ENCODE data around the gene PPP1R11. TPM values are rescaled to one million over a fixed set of nuclear protein-coding genes. Genes with fewer than 3 reads are reported as not detected.

PPP1R11 gene
- polyA plus RNA-seq, 1 donor (not counting 4 experiments of a cell fraction or from before 2014, with no cell fraction given) = 58.0 TPM

GRCh38 chr6:30100154-30100553, 33.2 kb downstream of the PPP1R11 start:
- H3K4me1 ChIP-seq (ENCODE audit: control insufficient read depth, extremely low read depth, insufficient read depth, low read length) = peaks cover 39% of the 10 kb centered on the region
- no peaks in the 10 kb centered on the region for H4K20me1 ChIP-seq (ENCODE audit: control insufficient read depth, extremely low read depth, insufficient read depth, low read length)
- no peaks in the 10 kb centered on the region for H3K9me3 ChIP-seq (ENCODE audit: control insufficient read depth, low read depth, low read length)
- no peak for DNase-seq (ENCODE audit: low read depth, low spot score)
- H3K79me2 ChIP-seq (ENCODE audit: control insufficient read depth, insufficient read depth, low read length) = no peaks in the 10 kb centered on the region
- H3K4me3 ChIP-seq (ENCODE audit: control insufficient read depth in 2 of 3, extremely low read depth in 1 of 3, insufficient read depth in 2 of 3, low read depth in 1 of 3, low read length in 3 of 3) = peak overlapping the region in 2 of 3 experiments; percentile 50 to 80
- peak overlapping the region; percentile 73 for H3K9ac ChIP-seq (ENCODE audit: control insufficient read depth, extremely low read depth, insufficient read depth, low read length)
- H3K36me3 ChIP-seq (ENCODE audit: control insufficient read depth in 2 of 2, extremely low read depth in 1 of 2, insufficient read depth in 2 of 2, low read length in 2 of 2) = no peaks in the 10 kb centered on the region
- dilution Hi-C loops (cut with MboI; ENCODE audit: extremely low pct_ligation_motif_present, low sequenced_read_pairs) = no loop called here
- H2AFZ ChIP-seq (ENCODE audit: control insufficient read depth, low read length) = peak overlapping the region; percentile 76
- no peak overlapping the region for H3K27ac ChIP-seq (ENCODE audit: control insufficient read depth, insufficient read depth, low read length)
- no peaks in the 10 kb centered on the region for H3K9me1 ChIP-seq (ENCODE audit: control insufficient read depth, extremely low read depth, insufficient read depth, low read length)
- H3K4me2 ChIP-seq (ENCODE audit: control insufficient read depth, extremely low read depth, insufficient read depth, low read depth, low read length) = peak overlapping the region; percentile 99
- TF ChIP-seq EZH2 (IDR thresholded peaks at IDR 0.05; ENCODE audit: low read length) = no peak
- TF ChIP-seq, protein P1, sequence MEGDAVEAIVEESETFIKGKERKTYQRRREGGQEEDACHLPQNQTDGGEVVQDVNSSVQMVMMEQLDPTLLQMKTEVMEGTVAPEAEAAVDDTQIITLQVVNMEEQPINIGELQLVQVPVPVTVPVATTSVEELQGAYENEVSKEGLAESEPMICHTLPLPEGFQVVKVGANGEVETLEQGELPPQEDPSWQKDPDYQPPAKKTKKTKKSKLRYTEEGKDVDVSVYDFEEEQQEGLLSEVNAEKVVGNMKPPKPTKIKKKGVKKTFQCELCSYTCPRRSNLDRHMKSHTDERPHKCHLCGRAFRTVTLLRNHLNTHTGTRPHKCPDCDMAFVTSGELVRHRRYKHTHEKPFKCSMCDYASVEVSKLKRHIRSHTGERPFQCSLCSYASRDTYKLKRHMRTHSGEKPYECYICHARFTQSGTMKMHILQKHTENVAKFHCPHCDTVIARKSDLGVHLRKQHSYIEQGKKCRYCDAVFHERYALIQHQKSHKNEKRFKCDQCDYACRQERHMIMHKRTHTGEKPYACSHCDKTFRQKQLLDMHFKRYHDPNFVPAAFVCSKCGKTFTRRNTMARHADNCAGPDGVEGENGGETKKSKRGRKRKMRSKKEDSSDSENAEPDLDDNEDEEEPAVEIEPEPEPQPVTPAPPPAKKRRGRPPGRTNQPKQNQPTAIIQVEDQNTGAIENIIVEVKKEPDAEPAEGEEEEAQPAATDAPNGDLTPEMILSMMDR (optimal IDR thresholded peaks at IDR 0.05 in 1 of 3, IDR thresholded peaks at IDR 0.05 in 1 of 3, conservative IDR thresholded peaks at IDR 0.05 in 1 of 3; ENCODE audit: extremely low read depth in 1 of 3, insufficient read depth in 2 of 3, low read length in 3 of 3) = no peak
- no peaks in the 10 kb centered on the region for H3K27me3 ChIP-seq (ENCODE audit: control insufficient read depth, extremely low read depth, insufficient read depth, low read length)
- FAIRE-seq = no peak

GRCh38 chr6:30100585-30101443, 33.8 kb downstream of the PPP1R11 start:
- Histone ChIP-seq H2AFZ (ENCODE audit: control insufficient read depth, low read length) (peak overlapping the region; percentile 82), H4K20me1 (ENCODE audit: control insufficient read depth, extremely low read depth, insufficient read depth, low read length) (no peaks in the 10 kb centered on the region), H3K79me2 (ENCODE audit: control insufficient read depth, insufficient read depth, low read length) (no peaks in the 10 kb centered on the region), H3K4me1 (ENCODE audit: control insufficient read depth, extremely low read depth, insufficient read depth, low read length) (peaks cover 34% of the 10 kb centered on the region), H3K4me2 (ENCODE audit: control insufficient read depth, extremely low read depth, insufficient read depth, low read depth, low read length) (peak overlapping the region; percentile 99), H3K27ac (ENCODE audit: control insufficient read depth, insufficient read depth, low read length) (peak overlapping the region; percentile 66), H3K36me3 (ENCODE audit: control insufficient read depth in 2 of 2, extremely low read depth in 1 of 2, insufficient read depth in 2 of 2, low read length in 2 of 2) (no peaks in the 10 kb centered on the region), H3K9me1 (ENCODE audit: control insufficient read depth, extremely low read depth, insufficient read depth, low read length) (no peaks in the 10 kb centered on the region), H3K4me3 (ENCODE audit: control insufficient read depth in 2 of 3, extremely low read depth in 1 of 3, insufficient read depth in 2 of 3, low read depth in 1 of 3, low read length in 3 of 3) (peak overlapping the region; percentile 39 to 80 (median 50)), H3K27me3 (ENCODE audit: control insufficient read depth, extremely low read depth, insufficient read depth, low read length) (no peaks in the 10 kb centered on the region), H3K9me3 (ENCODE audit: control insufficient read depth, low read depth, low read length) (no peaks in the 10 kb centered on the region), H3K9ac (ENCODE audit: control insufficient read depth, extremely low read depth, insufficient read depth, low read length) (peak overlapping the region; percentile 73)
- no peak for FAIRE-seq
- TF ChIP-seq, protein P1 (optimal IDR thresholded peaks at IDR 0.05 in 1 of 3, IDR thresholded peaks at IDR 0.05 in 1 of 3, conservative IDR thresholded peaks at IDR 0.05 in 1 of 3; ENCODE audit: extremely low read depth in 1 of 3, insufficient read depth in 2 of 3, low read length in 3 of 3) = peak in 2 of 3 experiments; percentile 24 to 31
- no peak for TF ChIP-seq EZH2 (IDR thresholded peaks at IDR 0.05; ENCODE audit: low read length)
- dilution Hi-C loops (cut with MboI; ENCODE audit: extremely low pct_ligation_motif_present, low sequenced_read_pairs) = no loop called here
- peak; percentile 28 for DNase-seq (ENCODE audit: low read depth, low spot score)
